GM10248 (cell line): ENCODE data around the gene ARHGEF10L.

Source experiments
- CTCF ChIA-PET: fragments of 300-600 bp; sonication (Branson Sonifier 250); formaldehyde crosslinking; extraction: SDS; loops from one replicate; lab custom pipeline; 2021; ENCODE audit warnings: antibody characterized with exemption; lab: Yijun Ruan, JAX
- POLR2A ChIA-PET: fragments of 350-650 bp; sonication (Branson Sonifier 250); formaldehyde crosslinking; extraction: SDS; loops from one replicate; lab custom pipeline; 2020; ENCODE audit warnings: antibody characterized with exemption; lab: Yijun Ruan, JAX
- DNase-seq: peaks from one replicate; pipeline ENCODE4 v3.0.0; 2012; ENCODE audit errors: extremely low spot score
- TF ChIP-seq, protein P1 (sequence below): IDR thresholded peaks from 2 replicates; pipeline ENCODE4 v1.5.1; 2012; ENCODE audit warnings: mild to moderate bottlenecking, low read depth; ENCODE audit errors: extremely low read depth, missing control alignments, control extremely low read depth

ARHGEF10L gene

DNA sequence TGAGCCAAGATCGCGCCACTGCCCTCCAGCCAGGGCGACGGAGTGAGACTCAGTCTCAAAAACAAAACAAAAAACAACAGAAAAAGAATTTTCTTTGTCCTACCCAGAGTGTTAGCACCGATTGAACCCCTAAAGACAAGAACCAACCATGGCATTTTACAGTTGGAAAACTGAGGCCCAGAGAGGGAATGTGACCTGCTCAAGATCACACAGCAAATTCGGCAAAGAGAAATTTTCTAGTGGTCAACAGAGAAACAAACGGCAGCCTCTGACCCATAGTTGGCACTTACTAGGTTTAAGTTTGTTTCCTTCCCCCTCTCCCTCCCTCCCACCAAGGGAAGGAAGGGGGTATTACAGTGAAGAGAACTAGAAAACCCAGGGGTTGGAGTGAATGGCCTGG lies 195.1 kb downstream of the ARHGEF10L start:
- POLR2A ChIA-PET, result no interaction called here
- CTCF ChIA-PET, result no interaction called here
- DNase-seq, result no peak
- TF ChIP-seq, protein P1, sequence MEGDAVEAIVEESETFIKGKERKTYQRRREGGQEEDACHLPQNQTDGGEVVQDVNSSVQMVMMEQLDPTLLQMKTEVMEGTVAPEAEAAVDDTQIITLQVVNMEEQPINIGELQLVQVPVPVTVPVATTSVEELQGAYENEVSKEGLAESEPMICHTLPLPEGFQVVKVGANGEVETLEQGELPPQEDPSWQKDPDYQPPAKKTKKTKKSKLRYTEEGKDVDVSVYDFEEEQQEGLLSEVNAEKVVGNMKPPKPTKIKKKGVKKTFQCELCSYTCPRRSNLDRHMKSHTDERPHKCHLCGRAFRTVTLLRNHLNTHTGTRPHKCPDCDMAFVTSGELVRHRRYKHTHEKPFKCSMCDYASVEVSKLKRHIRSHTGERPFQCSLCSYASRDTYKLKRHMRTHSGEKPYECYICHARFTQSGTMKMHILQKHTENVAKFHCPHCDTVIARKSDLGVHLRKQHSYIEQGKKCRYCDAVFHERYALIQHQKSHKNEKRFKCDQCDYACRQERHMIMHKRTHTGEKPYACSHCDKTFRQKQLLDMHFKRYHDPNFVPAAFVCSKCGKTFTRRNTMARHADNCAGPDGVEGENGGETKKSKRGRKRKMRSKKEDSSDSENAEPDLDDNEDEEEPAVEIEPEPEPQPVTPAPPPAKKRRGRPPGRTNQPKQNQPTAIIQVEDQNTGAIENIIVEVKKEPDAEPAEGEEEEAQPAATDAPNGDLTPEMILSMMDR, result no peak

DNA sequence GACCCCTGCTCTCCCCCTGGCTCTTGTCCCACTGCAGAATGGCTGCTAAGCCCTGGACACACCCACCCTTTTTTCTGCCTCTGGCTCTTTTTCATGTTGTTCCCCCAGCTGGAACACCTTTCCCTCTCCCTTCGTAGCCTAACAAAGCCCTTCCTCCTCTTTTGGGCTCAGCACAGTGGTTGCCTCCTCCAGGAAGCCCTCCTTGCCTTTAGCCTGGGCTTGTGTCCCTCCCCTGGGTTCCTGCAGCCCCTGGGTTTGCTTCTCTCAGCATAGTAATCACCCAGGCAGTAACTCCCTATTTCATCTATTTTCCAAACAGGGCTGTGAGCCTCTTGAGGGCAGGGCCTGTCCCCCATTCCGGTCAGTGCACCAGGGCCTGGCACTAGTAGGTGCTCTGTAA lies 195.8 kb downstream of the ARHGEF10L start:
- TF ChIP-seq, protein P1, result no peak
- ChIA-PET POLR2A (no interaction called here), CTCF (no interaction called here)
- DNase-seq, result no peak

DNA sequence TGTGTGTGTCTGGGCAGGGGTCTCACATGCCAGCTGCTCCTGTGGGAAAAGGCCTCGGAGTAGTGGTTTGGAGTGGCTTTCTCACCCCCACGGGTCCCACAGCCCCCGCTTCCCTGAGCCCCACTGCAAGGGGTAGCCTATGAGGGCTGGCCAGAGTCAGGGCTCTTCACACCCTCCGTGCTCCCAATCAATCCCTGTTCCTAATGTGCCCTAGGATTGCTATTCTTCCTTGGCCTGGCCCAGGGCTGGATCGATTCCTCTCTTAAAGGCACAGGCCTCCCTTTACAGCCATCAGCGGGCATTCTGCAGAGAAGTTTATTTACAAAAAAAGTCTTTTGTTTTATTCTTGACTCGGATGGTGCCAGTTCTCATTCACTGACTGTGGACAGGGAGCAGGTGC lies 196.3 kb downstream of the ARHGEF10L start:
- TF ChIP-seq, protein P1, result no peak
- CTCF ChIA-PET, result no interaction called here
- DNase-seq, result no peak
- POLR2A ChIA-PET, result no interaction called here

DNA sequence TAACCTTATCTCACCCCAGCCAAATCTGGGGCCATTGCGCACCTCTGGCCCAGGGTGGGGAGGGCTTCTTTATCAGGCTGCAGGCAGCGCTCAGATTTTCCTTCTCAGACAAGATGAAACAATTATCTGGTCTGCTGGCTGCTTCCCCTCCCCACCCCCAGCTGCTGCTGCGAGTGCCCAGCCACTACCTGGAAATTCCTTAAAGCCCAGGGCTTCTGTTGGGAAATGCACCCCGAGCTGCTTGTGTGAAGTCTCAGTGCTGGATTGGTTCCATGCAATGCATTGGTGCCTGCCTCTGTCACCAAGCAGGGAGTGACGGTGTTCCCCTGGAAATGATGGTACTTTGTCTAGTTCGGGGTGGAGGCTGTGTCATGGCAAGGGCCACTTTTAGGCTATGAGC lies 197.1 kb downstream of the ARHGEF10L start:
- ChIA-PET POLR2A (no interaction called here), CTCF (interaction anchor here (1.3 kb wide), 1 partner anchor 9 kb away, joined by 4 read pairs; no protein-coding TSS in a partner anchor)
- no peak for DNase-seq
- TF ChIP-seq, protein P1, result no peak

DNA sequence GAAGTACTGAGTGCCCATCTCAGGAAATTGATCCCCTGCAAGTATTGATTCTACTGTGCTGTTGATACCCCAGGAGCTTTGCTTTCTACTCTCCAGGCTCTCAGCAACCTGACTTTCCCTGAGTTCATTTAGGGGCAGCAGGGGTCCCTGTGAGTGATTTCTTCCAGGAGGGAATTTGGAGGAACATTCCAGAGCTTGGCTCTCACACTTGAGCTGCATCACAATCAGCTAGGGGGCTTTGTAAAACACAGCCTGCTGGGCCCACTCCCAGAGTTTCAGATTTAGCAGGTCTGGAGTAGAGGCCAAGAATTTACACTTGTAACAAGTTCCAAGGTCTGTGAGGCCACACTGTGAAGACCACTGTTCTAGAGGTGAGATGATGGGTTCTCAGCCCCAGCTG lies 199.6 kb downstream of the ARHGEF10L start:
- no peak for DNase-seq
- CTCF ChIA-PET, result no interaction called here
- TF ChIP-seq, protein P1, result no peak
- POLR2A ChIA-PET, result no interaction called here

DNA sequence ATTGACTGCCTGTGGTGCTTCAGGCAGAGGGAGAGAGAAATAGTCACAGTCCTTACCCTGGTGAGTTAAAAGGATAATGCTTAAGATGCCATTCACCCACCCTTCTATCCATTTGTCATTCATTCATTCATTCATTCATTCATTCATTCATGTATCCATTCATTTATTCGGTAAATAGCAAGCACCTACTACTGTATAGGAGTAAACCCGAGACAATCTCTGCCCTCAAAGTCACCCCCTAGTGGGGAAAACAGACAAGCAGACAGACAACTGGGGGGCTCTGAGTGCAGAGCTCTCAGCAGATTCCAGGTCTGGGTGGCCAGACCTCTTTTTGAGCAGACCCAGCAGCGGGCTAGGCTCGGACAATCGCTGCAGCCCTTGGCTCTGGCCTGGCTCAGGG lies 201.6 kb downstream of the ARHGEF10L start:
- ChIA-PET CTCF (no interaction called here), POLR2A (no interaction called here)
- TF ChIP-seq, protein P1, result no peak
- DNase-seq, result no peak

DNA sequence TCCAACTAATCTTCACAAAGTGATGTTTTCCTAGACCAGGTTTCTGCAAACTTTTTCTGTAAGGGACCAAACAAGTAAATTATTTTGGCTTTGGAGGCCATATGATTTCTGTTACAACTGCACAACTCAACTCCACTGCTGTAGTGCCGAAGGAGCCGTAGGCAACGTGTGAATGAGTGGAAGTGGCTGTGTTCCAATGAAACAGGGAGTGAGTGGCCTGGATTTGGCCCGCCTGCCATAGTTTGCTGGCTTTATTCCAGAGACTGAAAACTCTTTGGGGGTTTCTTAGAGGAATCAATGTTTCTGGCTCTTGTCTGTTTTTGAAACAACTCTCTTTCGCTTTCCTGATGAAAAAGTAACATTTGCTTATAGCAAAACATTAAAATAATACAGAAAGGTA lies 203.1 kb downstream of the ARHGEF10L start:
- TF ChIP-seq, protein P1, result no peak
- POLR2A ChIA-PET, result no interaction called here
- DNase-seq, result no peak
- CTCF ChIA-PET, result no interaction called here
